Stimulated activated effector memory CD8-positive, alpha-beta T cell treated with anti-CD3 and anti-CD28 coated beads, Interleukin-12 subunit alpha, Interleukin-12 subunit beta, amount 100 ng/mL, for 72 hours (primary cell): Measurements from ENCODE around the gene NARF.
A peak's percentile ranks its signal among the peaks of the same experiment; 100 is the strongest.
"Not testable (repeated sequence)": the region's sequence is repeated elsewhere in the genome, so short reads cannot be mapped to it uniquely, and the experiment has no call there.

ENCODE experiments used
- ATAC-seq: fragments of 150-1000 bp; cut with Tn5 transposase; 2 replicates; pipeline ENCODE4 v1.10.0; 2021
- DNase-seq, 2 donors: peaks; one replicate each; pipeline ENCODE4 v3.0.0; 2021 to 2022; ENCODE audit warnings: low spot score in 2 of 2
- H3K27ac Mint-ChIP-seq: one replicate; pipeline ENCODE4 v1.8.0; 2022; ENCODE audit warnings: mild to moderate bottlenecking, mixed read lengths
- H3K36me3 Mint-ChIP-seq: one replicate; pipeline ENCODE4 v1.8.0; 2022; ENCODE audit warnings: mild to moderate bottlenecking, mixed read lengths
- H3K4me1 Mint-ChIP-seq: one replicate; pipeline ENCODE4 v1.8.0; 2022; ENCODE audit warnings: mixed read lengths
- H3K4me3 Mint-ChIP-seq: one replicate; pipeline ENCODE4 v1.8.0; 2022; ENCODE audit warnings: mild to moderate bottlenecking, mixed read lengths
- H3K9me3 Mint-ChIP-seq: one replicate; pipeline ENCODE4 v1.8.0; 2022; ENCODE audit warnings: mixed read lengths

NARF gene

DNA sequence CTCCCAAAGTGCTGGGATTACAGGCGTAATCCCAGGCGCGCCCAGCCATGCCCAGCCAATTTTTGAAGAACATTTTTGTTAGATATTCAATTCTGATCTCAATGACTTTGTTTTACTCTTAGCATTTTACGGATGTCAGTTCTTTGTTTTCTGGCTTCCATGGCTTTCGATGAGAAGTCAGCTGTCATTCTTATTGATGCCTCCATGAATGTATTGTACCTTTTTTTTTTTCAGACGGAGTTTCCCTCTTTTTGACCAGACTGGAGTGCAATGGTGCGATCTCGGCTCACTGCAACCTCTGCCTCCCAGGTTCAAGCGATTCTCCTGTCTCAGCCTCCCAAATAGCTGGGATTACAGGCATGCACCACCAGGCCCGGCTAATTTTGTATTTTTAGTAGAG lies 55.3 kb downstream of the NARF start:
- not testable (repeated sequence) for H3K4me3 Mint-ChIP-seq, H3K4me1 Mint-ChIP-seq, H3K36me3 Mint-ChIP-seq, DNase-seq, ATAC-seq, H3K27ac Mint-ChIP-seq, H3K9me3 Mint-ChIP-seq

DNA sequence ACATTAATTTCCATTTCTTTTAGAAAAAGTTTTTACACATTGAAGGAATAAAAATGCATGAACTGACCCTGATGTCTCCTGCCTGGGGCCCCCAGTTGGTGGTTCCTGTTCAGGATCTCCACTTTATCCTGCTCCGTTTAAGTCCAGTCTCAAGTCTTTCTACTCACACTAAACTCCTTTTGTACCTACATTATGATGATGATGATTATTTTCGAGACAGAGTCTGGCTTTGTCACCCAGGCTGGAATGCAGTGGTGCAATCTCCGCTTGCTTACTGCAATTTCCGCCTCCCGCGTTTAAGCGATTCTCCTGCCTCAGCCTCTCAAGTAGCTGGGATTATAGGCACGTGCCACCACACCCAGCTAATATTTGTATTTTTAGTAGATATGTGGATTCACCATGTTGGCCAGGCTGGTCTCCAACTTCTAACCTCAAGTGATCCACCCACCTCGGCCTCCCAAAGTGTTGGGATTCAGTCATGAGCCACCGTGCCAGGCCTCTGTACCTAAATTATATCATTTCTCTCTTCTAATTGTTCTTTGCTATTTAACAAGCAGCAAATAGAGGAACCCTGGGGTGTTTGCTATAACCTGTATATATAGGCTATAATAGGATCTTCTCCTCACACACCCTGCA lies 58.8 kb downstream of the NARF start:
- ATAC-seq (no peak), DNase-seq (no peak)
- Mint-ChIP-seq H3K36me3 (peaks cover 18% of the 10 kb centered on the region), H3K9me3 (no peaks in the 10 kb centered on the region), H3K4me1 (peaks cover 6% of the 10 kb centered on the region), H3K4me3 (no peak overlapping the region), H3K27ac (no peak overlapping the region)

DNA sequence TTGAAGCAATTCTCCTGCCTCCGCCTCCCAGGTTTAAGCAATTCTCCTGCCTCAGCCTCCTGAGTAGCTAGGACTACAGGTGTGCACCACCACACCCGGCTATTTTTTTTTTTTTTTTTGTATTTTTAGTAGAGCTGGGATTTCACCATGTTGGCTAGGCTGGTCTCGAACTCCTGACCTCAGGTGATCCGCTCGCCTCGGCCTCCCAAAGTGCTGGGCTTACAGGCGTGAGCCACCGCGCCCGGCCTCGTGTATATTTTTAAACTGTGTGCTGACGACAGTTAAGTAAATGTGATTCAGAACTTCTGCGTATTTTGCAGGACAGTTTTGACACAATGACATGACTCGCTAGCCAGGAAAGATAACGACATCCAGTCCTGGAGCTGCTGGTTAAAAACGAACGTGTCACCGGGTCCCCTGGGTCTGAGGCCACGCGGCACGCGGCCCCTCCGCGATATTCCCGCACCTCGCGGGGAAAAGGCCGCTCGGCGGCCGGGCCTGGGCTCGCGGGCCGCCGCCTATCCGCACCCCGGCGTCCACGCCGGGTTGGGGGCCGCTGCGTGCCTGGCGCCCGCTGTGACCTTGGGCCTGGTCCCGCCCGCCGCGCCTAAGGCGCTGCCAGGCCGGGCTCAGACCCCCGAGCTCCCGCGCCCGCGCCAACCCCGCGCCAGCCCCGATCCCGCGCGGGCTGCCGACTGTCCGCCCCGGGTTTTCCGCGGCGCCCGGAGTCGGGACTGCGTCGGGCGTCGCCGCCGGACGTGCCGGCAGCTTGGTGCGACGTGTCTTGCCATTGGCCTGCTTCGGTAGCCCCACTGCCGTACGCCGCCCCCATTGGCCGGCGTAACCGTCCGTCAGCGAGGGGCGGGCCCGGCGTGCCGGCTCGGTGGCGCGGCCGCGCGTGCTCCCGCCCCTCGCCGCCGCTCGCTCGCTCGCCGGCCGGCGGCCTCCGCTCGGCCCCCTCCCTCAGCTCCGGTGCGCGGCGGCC lies 60.6 kb downstream of the NARF start, which contains the start of gene FOXK2:
FOXK2 (plus strand) TSS at position 907 of the 985 bp plus-strand sequence. CDS start 157 bp downstream, outside the sequence.
- no peaks in the 10 kb centered on the region for H3K9me3 Mint-ChIP-seq
- DNase-seq (peak; percentile 93 to 100), ATAC-seq (peak; percentile 97)
- H3K36me3 Mint-ChIP-seq = peaks cover 36% of the 10 kb centered on the region
- peak within 1 kb of the TSS; percentile 77 for H3K4me3 Mint-ChIP-seq
- H3K27ac Mint-ChIP-seq = peak within 1 kb of the TSS; percentile 86
- peaks cover 16% of the 10 kb centered on the region for H3K4me1 Mint-ChIP-seq

DNA sequence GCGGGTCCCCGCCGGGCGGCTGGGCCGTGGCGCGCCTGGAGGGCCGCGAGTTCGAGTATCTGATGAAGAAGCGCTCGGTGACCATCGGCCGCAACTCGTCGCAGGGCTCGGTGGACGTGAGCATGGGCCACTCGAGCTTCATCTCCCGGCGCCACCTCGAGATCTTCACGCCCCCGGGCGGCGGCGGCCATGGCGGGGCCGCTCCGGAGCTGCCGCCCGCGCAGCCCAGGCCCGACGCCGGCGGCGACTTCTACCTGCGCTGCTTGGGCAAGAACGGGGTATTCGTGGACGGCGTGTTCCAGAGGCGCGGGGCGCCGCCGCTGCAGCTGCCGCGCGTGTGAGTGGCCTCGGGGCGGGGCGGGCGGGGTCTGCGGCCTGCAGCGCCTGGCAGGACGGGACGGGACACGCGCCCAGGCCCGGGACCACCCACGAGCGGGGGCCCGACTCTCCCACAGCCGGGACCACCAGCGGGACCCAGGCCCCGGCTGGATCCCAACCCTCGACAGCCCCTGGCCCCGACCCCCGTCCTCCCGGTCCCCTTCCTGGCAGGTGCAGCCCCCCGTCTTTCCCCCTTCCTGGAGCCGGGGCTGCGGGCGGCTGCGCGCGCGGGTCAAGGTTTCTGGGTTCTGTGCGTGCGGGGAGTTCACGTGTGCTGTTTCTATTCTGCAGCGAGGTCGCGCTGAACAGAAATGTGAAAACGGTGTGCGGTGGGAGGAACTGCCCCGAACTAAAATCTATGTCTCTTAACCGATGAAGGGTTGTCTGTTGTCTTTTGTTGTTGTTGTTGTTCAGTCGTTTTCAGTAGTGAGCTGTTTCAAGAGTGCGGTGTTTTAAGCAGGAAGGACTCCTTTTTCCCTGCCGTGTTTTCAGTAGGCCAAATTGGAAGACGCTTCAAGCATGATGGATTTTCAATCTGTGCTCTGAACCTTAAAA lies 61.7 kb downstream of the NARF start:
- peak overlapping the region; percentile 77 for H3K4me3 Mint-ChIP-seq
- peaks cover 42% of the 10 kb centered on the region for H3K36me3 Mint-ChIP-seq
- peak; percentile 41 for ATAC-seq
- peak; percentile 36 to 73 for DNase-seq
- peaks cover 23% of the 10 kb centered on the region for H3K4me1 Mint-ChIP-seq
- peak overlapping the region; percentile 85 for H3K27ac Mint-ChIP-seq
- H3K9me3 Mint-ChIP-seq = no peaks in the 10 kb centered on the region

DNA sequence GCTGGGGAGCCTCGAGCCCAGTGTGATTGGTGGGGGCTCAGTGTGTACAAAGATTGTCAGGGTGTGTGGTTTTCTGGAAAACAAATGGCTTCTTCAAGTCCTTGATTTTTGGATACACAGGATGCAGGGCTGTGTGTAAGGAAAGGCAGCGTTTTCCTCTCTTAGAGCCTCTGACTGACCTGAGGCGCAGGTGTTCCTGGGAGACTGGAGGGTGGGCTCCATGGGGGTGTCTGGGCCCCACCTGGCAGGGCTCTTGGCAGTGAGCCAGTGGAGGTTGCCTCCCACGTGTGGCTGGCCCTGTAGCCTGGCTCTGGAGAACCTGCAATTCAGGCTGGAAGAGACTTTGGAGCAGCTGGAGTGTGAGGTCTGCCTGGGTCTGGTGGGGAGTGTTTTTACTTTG lies 66.0 kb downstream of the NARF start:
- no peaks in the 10 kb centered on the region for H3K9me3 Mint-ChIP-seq
- no peak overlapping the region for H3K4me3 Mint-ChIP-seq
- H3K4me1 Mint-ChIP-seq = peaks cover 52% of the 10 kb centered on the region
- H3K36me3 Mint-ChIP-seq = peaks cover 36% of the 10 kb centered on the region
- ATAC-seq = no peak
- no peak for DNase-seq
- H3K27ac Mint-ChIP-seq = peak overlapping the region; percentile 71

DNA sequence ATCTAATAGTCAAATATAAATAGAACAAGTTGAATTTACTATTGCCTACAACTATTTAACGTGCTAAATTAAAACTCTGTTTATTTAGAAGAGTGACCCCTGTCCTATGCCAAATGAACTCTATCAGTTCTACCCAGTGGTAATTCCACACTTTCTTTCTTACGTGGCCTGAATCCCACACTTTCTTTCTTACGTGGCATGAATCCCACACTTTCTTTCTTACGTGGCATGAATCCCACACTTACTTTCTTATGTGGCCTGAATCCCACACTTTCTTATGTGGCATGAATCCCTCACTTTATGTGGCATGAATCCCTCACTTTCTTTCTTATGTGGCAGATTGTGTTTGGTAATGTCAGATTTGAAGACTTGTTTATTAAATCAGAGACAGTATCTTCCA lies 67.2 kb downstream of the NARF start:
- H3K4me3 Mint-ChIP-seq = no peak overlapping the region
- peak overlapping the region; percentile 32 for H3K27ac Mint-ChIP-seq
- H3K4me1 Mint-ChIP-seq = peaks cover 55% of the 10 kb centered on the region
- ATAC-seq (no peak), DNase-seq (no peak)
- H3K36me3 Mint-ChIP-seq = peaks cover 38% of the 10 kb centered on the region
- no peaks in the 10 kb centered on the region for H3K9me3 Mint-ChIP-seq

DNA sequence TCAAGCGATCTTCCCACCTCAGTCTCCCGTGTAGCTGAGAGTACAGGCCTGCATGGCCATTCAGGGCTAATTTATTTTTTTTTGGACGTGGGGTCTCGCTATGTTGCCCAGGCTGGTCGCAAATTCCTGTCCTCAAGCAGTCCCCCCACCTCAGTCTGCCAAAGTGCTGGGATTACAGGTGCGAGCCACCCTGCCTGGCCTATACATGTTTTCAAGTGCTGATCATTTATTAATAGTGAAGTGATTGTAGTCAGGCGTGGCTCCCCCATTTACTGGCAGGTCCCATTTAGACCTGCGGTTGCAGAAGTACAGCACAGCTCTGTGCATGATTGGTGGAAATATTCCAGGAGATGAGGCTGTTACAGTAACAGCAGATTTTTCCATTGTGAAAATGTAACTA lies 69.4 kb downstream of the NARF start:
- Mint-ChIP-seq H3K4me3 (no peak overlapping the region), H3K36me3 (peaks cover 25% of the 10 kb centered on the region), H3K4me1 (peaks cover 55% of the 10 kb centered on the region), H3K9me3 (no peaks in the 10 kb centered on the region), H3K27ac (peak overlapping the region; percentile 76)
- DNase-seq (no peak), ATAC-seq (no peak)

DNA sequence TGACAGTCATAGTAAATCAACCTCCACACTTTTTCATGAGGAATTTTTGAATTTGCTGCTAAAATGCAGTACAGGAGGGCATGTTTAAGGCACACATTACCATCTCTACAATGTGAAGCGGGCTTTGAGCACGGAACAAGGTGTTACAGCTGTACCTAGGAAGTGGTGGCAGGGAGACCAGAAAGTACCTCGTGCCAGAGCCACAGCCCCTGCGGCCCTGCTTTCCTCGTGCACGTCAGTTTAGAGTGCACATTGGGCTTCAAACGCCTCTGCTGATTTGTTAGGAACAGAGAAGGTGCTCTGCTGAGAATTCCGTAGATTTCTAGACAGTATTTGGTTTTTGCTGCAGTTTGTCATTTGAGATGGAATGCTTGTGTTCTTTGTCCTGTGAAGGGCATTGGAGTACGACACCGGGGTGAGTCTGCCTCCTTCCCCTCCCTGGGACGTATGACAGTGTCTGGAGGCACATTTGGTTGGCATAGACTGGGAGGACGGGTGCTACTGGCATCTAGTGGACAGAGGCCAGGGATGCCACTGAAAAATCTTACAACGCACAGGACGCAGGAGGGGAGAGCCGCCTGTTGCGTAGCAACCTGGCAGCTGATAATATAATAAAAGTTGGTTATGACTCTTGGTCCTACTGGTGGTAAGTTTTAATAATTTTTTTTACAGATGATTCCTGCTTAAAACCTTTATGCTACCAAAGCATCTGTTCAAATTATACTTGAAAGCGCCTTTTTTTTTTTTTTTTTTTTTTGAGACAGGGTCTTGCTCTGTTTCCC lies 70.1 kb downstream of the NARF start:
- Mint-ChIP-seq H3K27ac (peak overlapping the region; percentile 76), H3K9me3 (no peaks in the 10 kb centered on the region)
- DNase-seq = no peak

DNA sequence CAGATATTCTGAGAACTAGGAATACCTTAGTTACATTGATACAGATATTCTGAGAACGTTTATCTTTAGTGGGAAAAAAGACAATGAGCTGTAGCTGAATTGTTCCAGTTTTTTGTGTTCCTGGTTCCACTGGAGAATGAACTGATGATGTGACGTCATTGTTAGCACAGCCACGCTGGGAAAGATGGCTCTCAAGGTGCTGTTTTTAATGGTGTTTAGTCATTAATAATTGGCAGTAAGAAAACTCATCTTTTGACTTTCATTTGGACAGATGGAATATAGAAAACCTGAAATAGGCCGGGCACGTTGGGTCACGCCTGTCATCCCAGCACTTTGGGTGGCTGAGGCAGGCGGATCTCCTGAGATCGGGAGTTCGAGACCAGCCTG lies 71.4 kb downstream of the NARF start:
- no peak overlapping the region for H3K4me3 Mint-ChIP-seq

More for the DNA sequence above, 70.1 kb downstream of the NARF start:
- Mint-ChIP-seq H3K4me3 (no peak overlapping the region), H3K4me1 (peaks cover 53% of the 10 kb centered on the region), H3K36me3 (peaks cover 17% of the 10 kb centered on the region)
- no peak for ATAC-seq

DNA sequence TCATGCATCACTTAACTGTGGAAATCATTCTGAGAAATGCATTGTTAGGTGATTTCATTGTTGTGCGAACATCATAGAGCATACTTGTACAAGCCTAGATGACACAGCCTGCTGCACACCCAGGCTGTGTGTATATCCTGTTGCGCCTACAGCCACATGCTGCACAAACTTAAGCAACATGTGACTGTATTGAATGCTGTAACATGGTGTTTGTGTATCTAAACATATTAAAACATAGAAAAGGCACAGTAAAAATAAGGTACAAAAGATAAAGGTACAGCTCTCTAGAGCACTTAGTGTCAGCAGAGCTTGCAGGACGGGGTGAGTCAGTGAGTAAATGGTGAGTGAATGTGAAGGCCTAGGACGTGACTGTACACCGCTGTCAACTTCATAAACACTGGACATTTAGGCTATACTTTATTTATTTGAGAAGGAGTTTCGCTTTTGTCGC lies 72.9 kb downstream of the NARF start:
- Mint-ChIP-seq H3K9me3 (no peaks in the 10 kb centered on the region), H3K4me1 (peaks cover 62% of the 10 kb centered on the region), H3K36me3 (peaks cover 23% of the 10 kb centered on the region), H3K4me3 (peak overlapping the region; percentile 54), H3K27ac (peak overlapping the region; percentile 77)
- no peak for DNase-seq
- ATAC-seq = peak; percentile 87

More for the DNA sequence above, 71.4 kb downstream of the NARF start:
- H3K4me1 Mint-ChIP-seq = peaks cover 57% of the 10 kb centered on the region
- no peak for ATAC-seq
- H3K36me3 Mint-ChIP-seq = peaks cover 15% of the 10 kb centered on the region
- no peak for DNase-seq
- no peaks in the 10 kb centered on the region for H3K9me3 Mint-ChIP-seq
- no peak overlapping the region for H3K27ac Mint-ChIP-seq

DNA sequence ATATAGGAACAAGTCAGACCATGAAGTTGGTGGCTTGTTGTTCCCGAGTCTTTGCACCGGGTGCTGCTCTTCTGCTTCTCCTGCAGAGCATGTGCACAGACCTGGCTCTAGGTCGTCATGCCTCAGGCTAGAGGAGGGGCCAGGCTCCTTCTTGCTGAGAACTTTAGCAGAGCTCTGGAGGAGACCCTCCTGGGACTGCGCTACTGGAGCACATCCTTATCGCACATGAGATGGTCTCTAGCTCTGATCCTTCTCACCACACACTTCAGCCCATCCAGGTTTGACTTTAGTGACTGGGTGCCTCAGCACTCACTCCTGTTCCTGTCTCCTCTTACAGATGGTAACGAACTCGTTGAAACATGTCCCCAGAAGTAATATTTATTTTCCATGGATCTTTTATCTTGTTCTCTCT lies 75.9 kb downstream of the NARF start:
- DNase-seq (no peak), ATAC-seq (no peak)
- peaks cover 63% of the 10 kb centered on the region for H3K4me1 Mint-ChIP-seq
- no peak overlapping the region for H3K4me3 Mint-ChIP-seq
- H3K27ac Mint-ChIP-seq = peak overlapping the region; percentile 86
- no peaks in the 10 kb centered on the region for H3K9me3 Mint-ChIP-seq
- peaks cover 23% of the 10 kb centered on the region for H3K36me3 Mint-ChIP-seq

DNA sequence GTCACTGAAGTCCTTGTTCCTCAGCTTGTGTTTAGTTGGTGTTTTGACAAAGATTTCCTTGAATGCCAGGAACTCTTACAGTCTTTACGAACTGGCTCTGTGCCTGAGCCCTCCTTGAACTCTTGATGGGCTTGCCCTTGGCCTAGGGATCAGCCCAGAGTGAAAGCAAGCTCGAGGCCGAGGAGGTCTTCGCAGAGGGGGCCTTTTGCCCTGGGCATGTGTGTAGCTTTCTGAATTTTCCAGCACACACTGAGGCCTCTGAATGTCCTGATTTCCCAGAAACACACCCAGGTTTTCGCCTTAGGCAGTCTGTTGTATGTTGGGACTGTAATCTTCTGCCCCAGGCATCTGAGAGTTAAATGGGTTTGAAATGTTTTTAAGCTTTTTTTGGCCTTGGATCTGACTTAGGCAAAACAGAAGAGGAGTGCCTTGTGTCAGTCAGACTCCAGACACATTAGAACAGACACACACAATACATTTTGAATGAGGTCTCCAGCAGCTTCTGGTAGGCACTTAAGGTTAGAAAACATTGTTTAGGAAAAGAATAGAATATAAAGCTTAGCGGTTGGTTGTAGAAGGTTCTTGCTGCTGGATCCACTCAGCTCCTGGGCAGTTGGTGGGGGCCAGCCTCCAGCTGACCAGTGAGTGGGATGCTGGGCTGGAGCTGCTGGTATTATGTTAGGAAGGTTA lies 78.1 kb downstream of the NARF start:
- Mint-ChIP-seq H3K36me3 (peaks cover 16% of the 10 kb centered on the region), H3K4me3 (peak overlapping the region; percentile 41)
- no peak for ATAC-seq

DNA sequence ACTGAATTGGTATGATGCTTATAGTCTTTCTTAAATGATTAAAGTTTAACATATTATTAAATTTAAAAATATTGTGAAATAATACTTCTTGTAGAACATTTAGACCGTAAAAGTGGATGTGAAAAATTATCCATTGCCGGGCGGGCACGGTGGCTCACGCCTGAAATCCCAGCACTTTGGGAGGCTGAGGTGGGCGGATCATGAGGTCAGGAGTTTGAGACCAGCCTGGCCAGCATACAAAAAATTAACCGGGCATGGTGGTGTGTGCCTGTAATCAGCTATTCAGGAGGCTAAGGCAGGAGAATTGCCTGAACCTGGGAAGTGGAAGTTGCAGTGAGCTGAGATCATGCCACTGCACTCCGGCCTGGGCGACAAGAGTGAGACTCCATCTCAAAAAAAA lies 78.7 kb downstream of the NARF start:
- Mint-ChIP-seq H3K36me3 (peaks cover 16% of the 10 kb centered on the region), H3K27ac (peak overlapping the region; percentile 86), H3K4me1 (peaks cover 65% of the 10 kb centered on the region)
- DNase-seq, H3K9me3 Mint-ChIP-seq, H3K4me3 Mint-ChIP-seq, ATAC-seq: not testable (repeated sequence)

More for the DNA sequence above, 78.1 kb downstream of the NARF start:
- Mint-ChIP-seq H3K4me1 (peaks cover 66% of the 10 kb centered on the region), H3K27ac (peak overlapping the region; percentile 86), H3K9me3 (no peaks in the 10 kb centered on the region)
- no peak for DNase-seq
